Endothelial cell of umbilical vein (primary cell): ENCODE measurements around the gene CERS2. TPM values are rescaled to one million over a fixed set of nuclear protein-coding genes. Genes with fewer than 3 reads are reported as not detected.

ENCODE experiments used
- BruUV-seq: library from RNA; stranded (reverse); fragments of 400-500 nt; replicated peaks from 2 replicates; lab custom pipeline; 2021; lab: Mats Ljungman, UMichigan
- CTCF ChIA-PET: fragments of 300-600, 350-600 bp; sonication (Branson Sonifier 250); formaldehyde crosslinking; loops from one replicate; lab custom pipeline; 2021; ENCODE audit warnings: antibody characterized with exemption, inconsistent platforms; lab: Charles Lee
- POLR2A ChIA-PET: fragments of 300-600, 350-600 bp; sonication (Branson Sonifier 250); formaldehyde crosslinking; loops from one replicate; lab custom pipeline; 2021; ENCODE audit warnings: antibody characterized with exemption, inconsistent platforms; lab: Charles Lee
- DNase-seq: peaks from one replicate; pipeline ENCODE4 v3.0.0-alpha.2; 2011; ENCODE audit warnings: low read depth, low spot score
- FAIRE-seq: peaks from 2 replicates; lab custom pipeline; 2011; peaks lifted over from hg19 to GRCh38; lab: Jason Lieb, UNC
- H2AFZ ChIP-seq: 2 replicates; pipeline ENCODE4 v1.6.0; 2012; ENCODE audit warnings: low read depth, low read length, control low read depth, inconsistent platforms
- H3K27ac ChIP-seq: 2 replicates; pipeline ENCODE4 v1.5.1; 2011; ENCODE audit warnings: low read depth, mild to moderate bottlenecking, control low read depth, low read length, moderate library complexity; ENCODE audit not compliant: insufficient read depth
- H3K27me3 ChIP-seq, 2 experiments: 2 replicates each; pipeline versions ENCODE4 v1.6.0 to v1.6.1; 2011; ENCODE audit warnings: low read length in 2 of 2, mixed read lengths in 1 of 2; ENCODE audit not compliant: control insufficient read depth in 2 of 2, insufficient read depth in 2 of 2
- H3K36me3 ChIP-seq, 2 experiments: 2 replicates in 1 of 2; 3 replicates in 1 of 2; pipeline ENCODE4 v1.5.1; 2011; ENCODE audit warnings: low read length in 2 of 2, mild to moderate bottlenecking in 1 of 2, moderate library complexity in 1 of 2; ENCODE audit not compliant: control insufficient read depth in 2 of 2, insufficient read depth in 2 of 2; ENCODE audit errors: extremely low read depth in 1 of 2
- H3K4me1 ChIP-seq: 3 replicates; pipeline ENCODE4 v1.5.1; 2011; ENCODE audit warnings: mild to moderate bottlenecking, low read length; ENCODE audit not compliant: control insufficient read depth, insufficient read depth; ENCODE audit errors: extremely low read depth
- H3K4me2 ChIP-seq: 2 replicates; pipeline ENCODE4 v1.6.1; 2011; ENCODE audit warnings: low read length, control low read depth, mixed read lengths; ENCODE audit not compliant: insufficient read depth
- H3K4me3 ChIP-seq, 3 experiments: fragments of 200-600 bp in 1 of 3; sonication (generic), shearing (Covaris generic) in 1 of 3; replicated peaks in 1 of 3; 2 replicates each; pipeline ENCODE4 v1.5.1; 2011 to 2016; ENCODE audit warnings: control low read depth in 3 of 3, low read length in 3 of 3, mild to moderate bottlenecking in 2 of 3, inconsistent platforms in 1 of 3, low read depth in 1 of 3, moderate library complexity in 1 of 3; ENCODE audit not compliant: insufficient read depth in 1 of 3
- H3K79me2 ChIP-seq: 2 replicates; pipeline ENCODE4 v1.6.0; 2012; ENCODE audit warnings: low read length, inconsistent platforms; ENCODE audit not compliant: control insufficient read depth, insufficient read depth
- H3K9ac ChIP-seq: replicated peaks from 2 replicates; pipeline ENCODE3; 2011; ENCODE audit warnings: low read length, control low read depth; ENCODE audit not compliant: insufficient read depth; ENCODE audit errors: extremely low read depth
- H3K9me1 ChIP-seq: replicated peaks from 3 replicates; pipeline ENCODE4 v1.6.0; 2011; ENCODE audit warnings: mild to moderate bottlenecking, low read length; ENCODE audit not compliant: control insufficient read depth, insufficient read depth; ENCODE audit errors: extremely low read depth
- H3K9me3 ChIP-seq: replicated peaks from 2 replicates; pipeline ENCODE4 v1.5.1; 2012; ENCODE audit warnings: low read length, inconsistent platforms; ENCODE audit not compliant: control insufficient read depth, insufficient read depth
- H4K20me1 ChIP-seq: replicated peaks from 2 replicates; pipeline ENCODE3; 2011; ENCODE audit warnings: mild to moderate bottlenecking, low read length; ENCODE audit not compliant: control insufficient read depth, insufficient read depth; ENCODE audit errors: extremely low read depth
- POLR2A ChIP-seq: IDR thresholded peaks from 2 replicates; pipeline ENCODE4 v1.6.1; 2012; ENCODE audit warnings: low read depth, mild to moderate bottlenecking, control low read depth, low read length
- POLR2AphosphoS5 ChIP-seq: IDR thresholded peaks from 2 replicates; pipeline ENCODE4 v1.6.1; 2012; ENCODE audit warnings: low read depth, mild to moderate bottlenecking, control low read depth, low read length, moderate library complexity; ENCODE audit not compliant: insufficient read depth
- dilution Hi-C: fragments of 300-500 bp; cut with MboI; formaldehyde crosslinking; loops from one replicate; pipeline ENCODE4 v1.15.0; 2019; ENCODE audit warnings: low sequenced_read_pairs; ENCODE audit not compliant: extremely low pct_ligation_motif_present
- intact Hi-C: fragments of 100-400 bp; cut with micrococcal nuclease; formaldehyde crosslinking; loops from one replicate; pipeline ENCODE4 v1.10.0; 2022
- polyA plus RNA-seq, 4 experiments: library from polyadenylated mRNA; depleted of rRNA in 3 of 4; stranded (reverse) in 3 of 4; unstranded in 1 of 4; fragments of >200 nt; gene quantifications; 2 replicates each; pipeline versions ENCODE4 v1.2.1 to v1.2.3, GENCODE V29; 2011 to 2012; ENCODE audit warnings: missing spikeins in 1 of 4
- total RNA-seq: library from RNA; stranded (reverse); gene quantifications from 2 replicates; pipeline ENCODE4 v1.2.3, GENCODE V29; 2021
- TF ChIP-seq, protein P1 (sequence below): IDR thresholded peaks from 2 replicates; pipeline ENCODE4 v1.6.1; 2011; ENCODE audit not compliant: insufficient read depth, insufficient read length

CERS2 gene
- total and polyA plus RNA-seq, 2 donors (not counting 3 experiments of a cell fraction or from before 2014, with no cell fraction given): 143 to 155 TPM

DNA sequence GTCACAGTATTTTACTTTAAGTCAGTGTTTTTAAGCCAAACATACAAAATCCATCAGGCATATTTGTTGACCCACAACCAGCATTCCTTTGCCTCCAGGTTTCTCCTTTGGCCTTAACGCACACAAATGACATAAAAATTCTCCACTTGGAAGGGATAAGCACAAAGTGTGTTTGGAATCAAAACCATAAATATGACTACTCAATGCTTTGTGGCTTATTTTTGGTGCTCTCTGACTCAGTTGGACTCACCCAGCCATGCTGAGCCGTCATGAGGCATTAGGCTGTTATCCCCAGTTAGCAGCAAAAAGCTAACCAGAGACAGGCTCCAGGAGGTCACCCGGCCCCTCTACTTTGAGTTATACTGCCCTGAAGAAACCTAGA lies 34.6 kb upstream of the CERS2 start:
- Histone ChIP-seq H3K9me1 (no peaks in the 10 kb centered on the region), H3K36me3 (no peaks in the 10 kb centered on the region), H3K27ac (no peak overlapping the region), H4K20me1 (no peaks in the 10 kb centered on the region), H3K4me1 (peaks cover 28% of the 10 kb centered on the region), H3K9ac (peak overlapping the region; percentile 55), H3K4me3 (peak overlapping the region; percentile 7 to 82 (median 52)), H3K4me2 (peak overlapping the region; percentile 28), H2AFZ (peak overlapping the region; percentile 68), H3K79me2 (no peaks in the 10 kb centered on the region), H3K27me3 (no peaks in the 10 kb centered on the region), H3K9me3 (no peaks in the 10 kb centered on the region)
- BruUV-seq: no TSS peak
- DNase-seq (no peak), FAIRE-seq (no peak)
- intact Hi-C loops (loop anchor here (2.0 kb wide), 1 partner anchor 50 kb away; the partner anchor contains the start of gene CDC42SE1), dilution Hi-C loops (no loop called here)
- TF ChIP-seq POLR2AphosphoS5: no peak
- CTCF ChIA-PET: interaction anchor here (0.7 to 1.5 kb wide), 3 partner anchors 13 to 91 kb away, joined by 3 to 4 read pairs (median 3); no protein-coding TSS in a partner anchor
- POLR2A ChIA-PET: no interaction called here

DNA sequence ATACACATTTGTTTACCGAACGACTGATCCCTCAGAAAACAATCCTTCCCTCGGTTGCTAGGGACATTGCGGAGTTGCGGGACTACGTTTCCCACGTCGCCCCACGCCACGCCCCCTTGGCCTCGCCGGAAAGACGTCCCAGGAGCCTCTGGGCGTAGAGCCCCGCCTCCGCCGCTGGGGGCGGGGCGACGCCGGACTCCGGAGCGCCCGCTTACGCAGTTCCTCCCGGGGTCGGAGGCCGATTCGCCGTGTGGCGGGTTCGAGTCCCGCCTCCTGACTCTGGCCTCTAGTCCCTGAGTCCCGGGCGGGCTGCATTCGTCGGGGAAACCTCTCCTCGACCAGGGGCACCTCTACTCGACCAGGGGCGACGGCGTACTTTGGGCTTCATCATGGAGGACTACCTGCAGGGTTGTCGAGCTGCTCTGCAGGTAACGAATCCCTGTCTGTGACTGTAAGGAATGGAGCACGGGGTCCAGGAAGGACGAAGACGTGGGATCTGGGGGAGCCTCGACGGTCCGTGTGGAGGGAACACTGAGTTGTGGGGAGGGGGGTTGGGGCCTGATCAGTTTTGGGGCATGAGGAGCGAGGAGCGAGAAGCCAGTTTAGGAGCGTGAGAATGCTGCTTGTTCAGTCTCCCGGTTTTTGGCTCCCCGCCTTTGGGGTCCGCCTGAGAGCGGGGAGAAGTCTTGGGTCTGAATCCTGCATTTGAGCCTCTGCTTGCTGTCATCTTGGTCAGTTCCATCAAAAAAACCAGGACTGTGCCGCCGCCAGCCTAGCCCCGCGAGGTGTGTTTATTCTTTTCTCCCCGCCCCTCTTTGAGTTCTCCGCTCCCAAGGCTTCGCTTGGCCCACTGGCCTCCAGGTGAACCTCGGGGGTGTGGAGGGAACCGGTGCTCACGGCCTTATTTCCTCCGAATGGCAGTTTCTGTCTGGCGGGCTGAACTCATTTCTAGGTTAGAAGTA lies 33.9 kb upstream of the CERS2 start, which contains the start of gene PRUNE1:
TSS of gene PRUNE1 (plus strand) at position 206 of the 962 bp plus-strand sequence. CDS start at position 390, 184 bp downstream.
- Histone ChIP-seq H3K4me3 (peak within 1 kb of the TSS; percentile 7 to 82 (median 52)), H4K20me1 (no peaks in the 10 kb centered on the region), H3K9me1 (no peaks in the 10 kb centered on the region), H3K4me2 (peak within 1 kb of the TSS; percentile 54), H3K27me3 (no peaks in the 10 kb centered on the region), H3K4me1 (peaks cover 28% of the 10 kb centered on the region), H3K79me2 (no peaks in the 10 kb centered on the region), H3K36me3 (no peaks in the 10 kb centered on the region), H3K27ac (peak within 1 kb of the TSS; percentile 88), H3K9me3 (no peaks in the 10 kb centered on the region), H3K9ac (peak within 1 kb of the TSS; percentile 58), H2AFZ (peak within 1 kb of the TSS; percentile 68)
- POLR2A ChIA-PET: no interaction called here
- intact Hi-C loops (loop anchor here (1.0 to 2.0 kb wide), 5 partner anchors 40 to 158 kb away; partner anchors contain the start of genes CDC42SE1, SCNM1 and SETDB1), dilution Hi-C loops (no loop called here)
- TF ChIP-seq POLR2A (no peak), POLR2AphosphoS5 (peak; percentile 36)
- TF ChIP-seq, protein P1, sequence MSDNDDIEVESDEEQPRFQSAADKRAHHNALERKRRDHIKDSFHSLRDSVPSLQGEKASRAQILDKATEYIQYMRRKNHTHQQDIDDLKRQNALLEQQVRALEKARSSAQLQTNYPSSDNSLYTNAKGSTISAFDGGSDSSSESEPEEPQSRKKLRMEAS: peak; percentile 7
- BruUV-seq: TSS peak; percentile 37
- CTCF ChIA-PET: interaction anchor here (0.7 to 1.5 kb wide), 3 partner anchors 12 to 91 kb away, joined by 3 to 4 read pairs (median 3); no protein-coding TSS in a partner anchor
- peak; percentile 87 for FAIRE-seq
- peak; percentile 98 for DNase-seq
